ENCODE measurements around the gene NTM.

Gene NTM

GRCh38 chr11:132196928-132197327 lies 826.5 kb downstream of the NTM start:
- in situ Hi-C loops (cut with HindIII; ENCODE audit: low sequenced_read_pairs), result no loop called here

- in situ Hi-C loops (cut with HindIII; ENCODE audit: low sequenced_read_pairs), result loop anchor here (10.0 kb wide), 1 partner anchor 346 kb away; no protein-coding TSS in a partner anchor
Observed at GRCh38 chr11:132200353-132200936, 830.0 kb downstream of the NTM start.

- in situ Hi-C loops (cut with HindIII; ENCODE audit: low sequenced_read_pairs), result loop anchor here (10.0 kb wide), 1 partner anchor 348 kb away; no protein-coding TSS in a partner anchor
Observed at GRCh38 chr11:132202621-132203020, 832.2 kb downstream of the NTM start.

- in situ Hi-C loops (cut with HindIII; ENCODE audit: low sequenced_read_pairs), result loop anchor here (10.0 kb wide), 1 partner anchor 350 kb away; no protein-coding TSS in a partner anchor
Observed at GRCh38 chr11:132205006-132205405, 834.6 kb downstream of the NTM start.

GRCh38 chr11:132205496-132205895 lies 835.1 kb downstream of the NTM start:
- in situ Hi-C loops (cut with HindIII; ENCODE audit: low sequenced_read_pairs), result loop anchor here (10.0 kb wide), 1 partner anchor 351 kb away; no protein-coding TSS in a partner anchor

- in situ Hi-C loops (cut with HindIII; ENCODE audit: low sequenced_read_pairs), result loop anchor here (10.0 kb wide), 1 partner anchor 352 kb away; no protein-coding TSS in a partner anchor
Observed at GRCh38 chr11:132206993-132207392, 836.6 kb downstream of the NTM start.

GRCh38 chr11:132208477-132209055 lies 838.2 kb downstream of the NTM start:
- in situ Hi-C loops (cut with HindIII; ENCODE audit: low sequenced_read_pairs), result loop anchor here (10.0 kb wide), 1 partner anchor 354 kb away; no protein-coding TSS in a partner anchor

GRCh38 chr11:132211479-132211878 lies 841.1 kb downstream of the NTM start:
- in situ Hi-C loops (cut with HindIII; ENCODE audit: low sequenced_read_pairs), result no loop called here

- in situ Hi-C loops (cut with HindIII; ENCODE audit: low sequenced_read_pairs), result no loop called here
Observed at GRCh38 chr11:132217856-132218255, 847.4 kb downstream of the NTM start.

GRCh38 chr11:132220474-132220873 lies 850.1 kb downstream of the NTM start:
- in situ Hi-C loops (cut with HindIII; ENCODE audit: low sequenced_read_pairs), result no loop called here

- in situ Hi-C loops (cut with HindIII; ENCODE audit: low sequenced_read_pairs), result no loop called here
Observed at GRCh38 chr11:132222345-132222744, 851.9 kb downstream of the NTM start.

GRCh38 chr11:132226522-132226921 lies 856.1 kb downstream of the NTM start:
- in situ Hi-C loops (cut with HindIII; ENCODE audit: low sequenced_read_pairs), result no loop called here

- in situ Hi-C loops (cut with HindIII; ENCODE audit: low sequenced_read_pairs), result no loop called here
Observed at GRCh38 chr11:132228746-132229325, 858.4 kb downstream of the NTM start.

GRCh38 chr11:132231656-132232347 lies 861.4 kb downstream of the NTM start:
- in situ Hi-C loops (cut with HindIII; ENCODE audit: low sequenced_read_pairs), result no loop called here

GRCh38 chr11:132234878-132235277 lies 864.5 kb downstream of the NTM start:
- in situ Hi-C loops (cut with HindIII; ENCODE audit: low sequenced_read_pairs), result no loop called here

- in situ Hi-C loops (cut with HindIII; ENCODE audit: low sequenced_read_pairs), result no loop called here
Observed at GRCh38 chr11:132237781-132238180, 867.4 kb downstream of the NTM start.

- in situ Hi-C loops (cut with HindIII; ENCODE audit: low sequenced_read_pairs), result no loop called here
Observed at GRCh38 chr11:132238331-132238866, 868.0 kb downstream of the NTM start.

GRCh38 chr11:132240374-132240773 lies 870.0 kb downstream of the NTM start:
- in situ Hi-C loops (cut with HindIII; ENCODE audit: low sequenced_read_pairs), result no loop called here

GRCh38 chr11:132242632-132243031 lies 872.2 kb downstream of the NTM start:
- in situ Hi-C loops (cut with HindIII; ENCODE audit: low sequenced_read_pairs), result no loop called here

GRCh38 chr11:132244846-132245245 lies 874.4 kb downstream of the NTM start:
- in situ Hi-C loops (cut with HindIII; ENCODE audit: low sequenced_read_pairs), result no loop called here
